WTC11 (cell line): ENCODE data around the gene ZNF750.

Experiments
- CREB1 ChIP-seq: sonication (generic); formaldehyde crosslinking; IDR thresholded peaks from 2 replicates; pipeline ENCODE4 v1.8.0; 2023; ENCODE audit warnings: mild to moderate bottlenecking, missing genetic modification reagents
- ESRRA ChIP-seq: sonication (generic); formaldehyde crosslinking; IDR thresholded peaks from 2 replicates; pipeline ENCODE4 v1.8.1; 2022; ENCODE audit warnings: mild to moderate bottlenecking, missing genetic modification reagents, borderline replicate concordance
- GTF2I ChIP-seq: fragments of 250-450 bp; sonication (Bioruptor Pico); conservative IDR thresholded peaks from 2 replicates; pipeline ENCODE4 v1.4.0; 2021; ENCODE audit warnings: mild to moderate bottlenecking
- MXD4 ChIP-seq: fragments of 250-450 bp; sonication (Bioruptor Pico); IDR thresholded peaks from 2 replicates; pipeline ENCODE4 v1.8.0; 2021; ENCODE audit warnings: mild to moderate bottlenecking, moderate library complexity, borderline replicate concordance
- TF ChIP-seq, protein P1 (sequence below): fragments of 200-600 bp; IDR thresholded peaks from 2 replicates; pipeline ENCODE4 v1.8.0; 2022; ENCODE audit warnings: antibody characterized with exemption
- TF ChIP-seq, protein P2 (sequence below): sonication (generic); formaldehyde crosslinking; IDR thresholded peaks from 2 replicates; pipeline ENCODE4 v1.8.1; 2022; ENCODE audit warnings: missing genetic modification reagents, borderline replicate concordance
- TF ChIP-seq, protein P3 (sequence below): sonication (generic); formaldehyde crosslinking; IDR thresholded peaks from 2 replicates; pipeline ENCODE4 v1.8.0; 2022; ENCODE audit warnings: mild to moderate bottlenecking, missing genetic modification reagents
- TF ChIP-seq, protein P4 (sequence below): sonication (generic); formaldehyde crosslinking; IDR thresholded peaks from 2 replicates; pipeline ENCODE4 v1.8.0; 2022; ENCODE audit warnings: mild to moderate bottlenecking, missing genetic modification reagents
- TF ChIP-seq, protein P5 (sequence below): sonication (generic); formaldehyde crosslinking; IDR thresholded peaks from 2 replicates; pipeline ENCODE4 v1.8.1; 2022; ENCODE audit warnings: mild to moderate bottlenecking, missing genetic modification reagents, moderate library complexity, borderline replicate concordance
- TF ChIP-seq, protein P6 (sequence below): sonication (generic); formaldehyde crosslinking; IDR thresholded peaks from 2 replicates; pipeline ENCODE4 v1.8.1; 2022; ENCODE audit warnings: low read depth, missing genetic modification reagents, borderline replicate concordance

DNA sequence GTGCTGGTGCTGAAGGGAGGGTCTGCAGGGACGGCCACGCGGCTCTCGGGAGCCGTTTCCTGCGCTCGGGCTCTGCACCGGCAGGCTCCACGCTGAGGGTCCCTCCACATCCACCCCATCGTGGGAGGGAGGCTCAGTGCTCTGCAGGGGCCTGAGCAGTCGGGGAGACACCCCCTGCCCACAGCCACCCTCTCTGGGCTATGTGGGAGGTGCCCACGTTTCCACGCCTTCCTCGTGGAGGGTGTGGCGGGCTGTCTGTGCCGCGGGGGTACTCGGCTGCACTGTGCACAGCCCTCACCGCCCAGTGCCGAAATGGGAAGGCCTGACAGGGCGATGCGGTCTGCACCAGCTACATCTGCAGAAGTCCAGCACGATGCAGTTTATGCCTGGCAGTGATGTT lies 25.5 kb upstream of the ZNF750 start:
- TF ChIP-seq, protein P1, sequence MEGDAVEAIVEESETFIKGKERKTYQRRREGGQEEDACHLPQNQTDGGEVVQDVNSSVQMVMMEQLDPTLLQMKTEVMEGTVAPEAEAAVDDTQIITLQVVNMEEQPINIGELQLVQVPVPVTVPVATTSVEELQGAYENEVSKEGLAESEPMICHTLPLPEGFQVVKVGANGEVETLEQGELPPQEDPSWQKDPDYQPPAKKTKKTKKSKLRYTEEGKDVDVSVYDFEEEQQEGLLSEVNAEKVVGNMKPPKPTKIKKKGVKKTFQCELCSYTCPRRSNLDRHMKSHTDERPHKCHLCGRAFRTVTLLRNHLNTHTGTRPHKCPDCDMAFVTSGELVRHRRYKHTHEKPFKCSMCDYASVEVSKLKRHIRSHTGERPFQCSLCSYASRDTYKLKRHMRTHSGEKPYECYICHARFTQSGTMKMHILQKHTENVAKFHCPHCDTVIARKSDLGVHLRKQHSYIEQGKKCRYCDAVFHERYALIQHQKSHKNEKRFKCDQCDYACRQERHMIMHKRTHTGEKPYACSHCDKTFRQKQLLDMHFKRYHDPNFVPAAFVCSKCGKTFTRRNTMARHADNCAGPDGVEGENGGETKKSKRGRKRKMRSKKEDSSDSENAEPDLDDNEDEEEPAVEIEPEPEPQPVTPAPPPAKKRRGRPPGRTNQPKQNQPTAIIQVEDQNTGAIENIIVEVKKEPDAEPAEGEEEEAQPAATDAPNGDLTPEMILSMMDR: no peak
- TF ChIP-seq CREB1 (CRISPR knock-in tag) (no peak), GTF2I (CRISPR knock-in tag) (no peak), MXD4 (CRISPR knock-in tag) (no peak), ESRRA (CRISPR knock-in tag) (no peak)
- TF ChIP-seq, protein P2, sequence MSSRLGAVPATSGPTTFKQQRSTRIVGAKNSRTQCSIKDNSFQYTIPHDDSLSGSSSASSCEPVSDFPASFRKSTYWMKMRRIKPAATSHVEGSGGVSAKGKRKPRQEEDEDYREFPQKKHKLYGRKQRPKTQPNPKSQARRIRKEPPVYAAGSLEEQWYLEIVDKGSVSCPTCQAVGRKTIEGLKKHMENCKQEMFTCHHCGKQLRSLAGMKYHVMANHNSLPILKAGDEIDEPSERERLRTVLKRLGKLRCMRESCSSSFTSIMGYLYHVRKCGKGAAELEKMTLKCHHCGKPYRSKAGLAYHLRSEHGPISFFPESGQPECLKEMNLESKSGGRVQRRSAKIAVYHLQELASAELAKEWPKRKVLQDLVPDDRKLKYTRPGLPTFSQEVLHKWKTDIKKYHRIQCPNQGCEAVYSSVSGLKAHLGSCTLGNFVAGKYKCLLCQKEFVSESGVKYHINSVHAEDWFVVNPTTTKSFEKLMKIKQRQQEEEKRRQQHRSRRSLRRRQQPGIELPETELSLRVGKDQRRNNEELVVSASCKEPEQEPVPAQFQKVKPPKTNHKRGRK (CRISPR knock-in tag): no peak
- TF ChIP-seq, protein P3, sequence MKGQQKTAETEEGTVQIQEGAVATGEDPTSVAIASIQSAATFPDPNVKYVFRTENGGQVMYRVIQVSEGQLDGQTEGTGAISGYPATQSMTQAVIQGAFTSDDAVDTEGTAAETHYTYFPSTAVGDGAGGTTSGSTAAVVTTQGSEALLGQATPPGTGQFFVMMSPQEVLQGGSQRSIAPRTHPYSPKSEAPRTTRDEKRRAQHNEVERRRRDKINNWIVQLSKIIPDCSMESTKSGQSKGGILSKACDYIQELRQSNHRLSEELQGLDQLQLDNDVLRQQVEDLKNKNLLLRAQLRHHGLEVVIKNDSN (CRISPR knock-in tag): no peak
- TF ChIP-seq, protein P4, sequence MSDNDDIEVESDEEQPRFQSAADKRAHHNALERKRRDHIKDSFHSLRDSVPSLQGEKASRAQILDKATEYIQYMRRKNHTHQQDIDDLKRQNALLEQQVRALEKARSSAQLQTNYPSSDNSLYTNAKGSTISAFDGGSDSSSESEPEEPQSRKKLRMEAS (CRISPR knock-in tag): no peak
- TF ChIP-seq, protein P5, sequence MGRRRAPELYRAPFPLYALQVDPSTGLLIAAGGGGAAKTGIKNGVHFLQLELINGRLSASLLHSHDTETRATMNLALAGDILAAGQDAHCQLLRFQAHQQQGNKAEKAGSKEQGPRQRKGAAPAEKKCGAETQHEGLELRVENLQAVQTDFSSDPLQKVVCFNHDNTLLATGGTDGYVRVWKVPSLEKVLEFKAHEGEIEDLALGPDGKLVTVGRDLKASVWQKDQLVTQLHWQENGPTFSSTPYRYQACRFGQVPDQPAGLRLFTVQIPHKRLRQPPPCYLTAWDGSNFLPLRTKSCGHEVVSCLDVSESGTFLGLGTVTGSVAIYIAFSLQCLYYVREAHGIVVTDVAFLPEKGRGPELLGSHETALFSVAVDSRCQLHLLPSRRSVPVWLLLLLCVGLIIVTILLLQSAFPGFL (CRISPR knock-in tag): no peak
- TF ChIP-seq, protein P6, sequence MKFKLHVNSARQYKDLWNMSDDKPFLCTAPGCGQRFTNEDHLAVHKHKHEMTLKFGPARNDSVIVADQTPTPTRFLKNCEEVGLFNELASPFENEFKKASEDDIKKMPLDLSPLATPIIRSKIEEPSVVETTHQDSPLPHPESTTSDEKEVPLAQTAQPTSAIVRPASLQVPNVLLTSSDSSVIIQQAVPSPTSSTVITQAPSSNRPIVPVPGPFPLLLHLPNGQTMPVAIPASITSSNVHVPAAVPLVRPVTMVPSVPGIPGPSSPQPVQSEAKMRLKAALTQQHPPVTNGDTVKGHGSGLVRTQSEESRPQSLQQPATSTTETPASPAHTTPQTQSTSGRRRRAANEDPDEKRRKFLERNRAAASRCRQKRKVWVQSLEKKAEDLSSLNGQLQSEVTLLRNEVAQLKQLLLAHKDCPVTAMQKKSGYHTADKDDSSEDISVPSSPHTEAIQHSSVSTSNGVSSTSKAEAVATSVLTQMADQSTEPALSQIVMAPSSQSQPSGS (CRISPR knock-in tag): no peak
